K562 (cell line): ENCODE data around the gene CLPSL2. TPM values are rescaled to one million over a fixed set of nuclear protein-coding genes. Genes with fewer than 3 reads are reported as not detected.

Experiments
- ATF3 ChIP-seq, 2 experiments: fragments of 450-650 bp in 1 of 2; sonication (generic) in 1 of 2; formaldehyde crosslinking in 1 of 2; IDR thresholded peaks in 1 of 2; conservative IDR thresholded peaks in 1 of 2; 2 replicates each; pipeline versions ENCODE4 v1.6.1 to v1.8.1; 2016 to 2023; ENCODE audit warnings: mild to moderate bottlenecking in 2 of 2, moderate library complexity in 2 of 2, inconsistent platforms in 1 of 2, missing genetic modification reagents in 1 of 2
- PCBP1 ChIP-seq: fragments of 200-400 bp; formaldehyde crosslinking; IDR thresholded peaks from 2 replicates; pipeline ENCODE4 v1.6.1; 2018; ENCODE audit warnings: mild to moderate bottlenecking, low read depth, low read length; ENCODE audit not compliant: poor library complexity, severe bottlenecking
- POLR2B ChIP-seq: fragments of 450-650 bp; IDR thresholded peaks from 2 replicates; pipeline ENCODE4 v1.6.1; 2018; ENCODE audit warnings: low read depth; ENCODE audit not compliant: partially characterized antibody
- SMAD4 ChIP-seq: fragments of 250-450 bp; sonication (Bioruptor Pico); conservative IDR thresholded peaks from 2 replicates; pipeline ENCODE4 v1.8.0; 2021; ENCODE audit warnings: inconsistent platforms, mild to moderate bottlenecking, moderate library complexity
- ZEB2 ChIP-seq: fragments of 450-650 bp; IDR thresholded peaks from 2 replicates; pipeline ENCODE4 v1.6.1; 2016
- ZNF124 ChIP-seq: sonication (generic); formaldehyde crosslinking; IDR thresholded peaks from 2 replicates; pipeline ENCODE4 v1.8.1; 2022; ENCODE audit warnings: missing genetic modification reagents
- ZNF174 ChIP-seq: fragments of 250-450 bp; sonication (Bioruptor Pico); IDR thresholded peaks from 2 replicates; pipeline ENCODE4 v1.4.0; 2020; ENCODE audit warnings: mild to moderate bottlenecking
- ZNF175 ChIP-seq: fragments of 200-800 bp; sonication (Bioruptor generic); IDR thresholded peaks from 2 replicates; pipeline ENCODE4 v1.6.1; 2016; ENCODE audit warnings: low read depth, mild to moderate bottlenecking, missing genetic modification characterization, missing compliant biosample characterization
- polyA plus RNA-seq, 8 experiments: library from polyadenylated mRNA; depleted of rRNA in 4 of 8; stranded (reverse) in 5 of 8; unstranded in 3 of 8; fragments of >200 nt; fragmentation: Nextera tagmentation in 2 of 8; fragmentation: Illumina TruSeq in 1 of 8; extraction: Ambion mirVana in 2 of 8; extraction: Trizol in 1 of 8; gene quantifications; 2 replicates each; pipeline versions ENCODE4 v1.2.1 to v1.2.3, GENCODE V29; 2011 to 2014; ENCODE audit warnings: inconsistent platforms in 1 of 8, missing spikeins in 1 of 8
- total RNA-seq, 7 experiments: library from RNA; depleted of rRNA in 6 of 7; stranded (reverse); fragments of >200 nt in 6 of 7; fragmentation: Illumina TruSeq in 2 of 7; extraction: Trizol in 2 of 7; gene quantifications; 2 replicates each; pipeline versions ENCODE4 v1.2.1 to v1.2.3, GENCODE V29; 2011 to 2021; ENCODE audit warnings: low replicate concordance in 1 of 7
- TF ChIP-seq, protein P1 (sequence below): fragments of 450-650 bp; IDR thresholded peaks from 2 replicates; pipeline ENCODE4 v1.6.1; 2016; ENCODE audit warnings: mild to moderate bottlenecking, moderate library complexity
- TF ChIP-seq, protein P2 (sequence below): fragments of 250-450 bp; sonication (Bioruptor Pico); IDR thresholded peaks from 2 replicates; pipeline ENCODE4 v1.5.0; 2021; ENCODE audit warnings: mild to moderate bottlenecking, moderate library complexity

CLPSL2 gene
- total and polyA plus RNA-seq, 9 of the 15 experiments (the other 6 are each of a cell fraction or from before 2014, with no cell fraction given) = not detected

DNA sequence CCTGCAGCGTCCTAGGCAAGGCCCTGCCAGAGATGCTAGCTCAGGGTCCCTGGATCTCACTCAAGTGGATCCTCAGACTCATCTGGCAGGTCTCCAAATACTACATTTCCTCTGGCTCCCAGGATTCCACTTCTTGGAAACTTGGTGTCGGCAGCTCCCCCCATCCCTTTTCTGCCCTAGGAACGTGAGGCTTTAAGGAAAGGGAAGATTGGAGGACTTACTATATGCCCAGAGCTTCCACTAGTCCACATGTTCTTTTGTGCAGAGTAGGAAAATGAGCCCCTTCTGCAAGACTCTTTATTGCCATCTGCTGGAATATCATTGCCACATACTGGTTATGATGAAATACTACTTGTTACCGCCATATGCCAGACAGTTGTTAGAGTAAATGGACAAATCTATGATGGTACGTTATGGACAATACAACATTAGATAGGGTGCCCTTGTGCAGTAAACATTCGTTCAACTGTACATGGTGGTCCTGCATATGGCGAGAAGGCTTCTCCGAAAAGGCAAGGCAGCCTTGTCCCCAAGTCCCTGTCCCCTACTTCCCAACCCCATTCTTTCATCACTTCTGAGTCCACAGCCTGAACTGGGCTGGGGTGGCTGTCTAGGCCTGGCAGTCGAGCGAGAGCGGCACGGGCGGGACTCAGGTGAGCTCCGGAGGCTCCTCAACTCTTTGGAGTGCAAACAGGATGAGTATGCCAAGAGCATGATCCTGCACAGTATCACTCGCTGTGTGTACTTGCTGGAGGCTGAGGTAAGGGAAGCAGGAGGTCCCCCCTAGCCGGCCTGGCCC is 38.8 kb upstream of the CLPSL2 start (continued):
- TF ChIP-seq, protein P1, sequence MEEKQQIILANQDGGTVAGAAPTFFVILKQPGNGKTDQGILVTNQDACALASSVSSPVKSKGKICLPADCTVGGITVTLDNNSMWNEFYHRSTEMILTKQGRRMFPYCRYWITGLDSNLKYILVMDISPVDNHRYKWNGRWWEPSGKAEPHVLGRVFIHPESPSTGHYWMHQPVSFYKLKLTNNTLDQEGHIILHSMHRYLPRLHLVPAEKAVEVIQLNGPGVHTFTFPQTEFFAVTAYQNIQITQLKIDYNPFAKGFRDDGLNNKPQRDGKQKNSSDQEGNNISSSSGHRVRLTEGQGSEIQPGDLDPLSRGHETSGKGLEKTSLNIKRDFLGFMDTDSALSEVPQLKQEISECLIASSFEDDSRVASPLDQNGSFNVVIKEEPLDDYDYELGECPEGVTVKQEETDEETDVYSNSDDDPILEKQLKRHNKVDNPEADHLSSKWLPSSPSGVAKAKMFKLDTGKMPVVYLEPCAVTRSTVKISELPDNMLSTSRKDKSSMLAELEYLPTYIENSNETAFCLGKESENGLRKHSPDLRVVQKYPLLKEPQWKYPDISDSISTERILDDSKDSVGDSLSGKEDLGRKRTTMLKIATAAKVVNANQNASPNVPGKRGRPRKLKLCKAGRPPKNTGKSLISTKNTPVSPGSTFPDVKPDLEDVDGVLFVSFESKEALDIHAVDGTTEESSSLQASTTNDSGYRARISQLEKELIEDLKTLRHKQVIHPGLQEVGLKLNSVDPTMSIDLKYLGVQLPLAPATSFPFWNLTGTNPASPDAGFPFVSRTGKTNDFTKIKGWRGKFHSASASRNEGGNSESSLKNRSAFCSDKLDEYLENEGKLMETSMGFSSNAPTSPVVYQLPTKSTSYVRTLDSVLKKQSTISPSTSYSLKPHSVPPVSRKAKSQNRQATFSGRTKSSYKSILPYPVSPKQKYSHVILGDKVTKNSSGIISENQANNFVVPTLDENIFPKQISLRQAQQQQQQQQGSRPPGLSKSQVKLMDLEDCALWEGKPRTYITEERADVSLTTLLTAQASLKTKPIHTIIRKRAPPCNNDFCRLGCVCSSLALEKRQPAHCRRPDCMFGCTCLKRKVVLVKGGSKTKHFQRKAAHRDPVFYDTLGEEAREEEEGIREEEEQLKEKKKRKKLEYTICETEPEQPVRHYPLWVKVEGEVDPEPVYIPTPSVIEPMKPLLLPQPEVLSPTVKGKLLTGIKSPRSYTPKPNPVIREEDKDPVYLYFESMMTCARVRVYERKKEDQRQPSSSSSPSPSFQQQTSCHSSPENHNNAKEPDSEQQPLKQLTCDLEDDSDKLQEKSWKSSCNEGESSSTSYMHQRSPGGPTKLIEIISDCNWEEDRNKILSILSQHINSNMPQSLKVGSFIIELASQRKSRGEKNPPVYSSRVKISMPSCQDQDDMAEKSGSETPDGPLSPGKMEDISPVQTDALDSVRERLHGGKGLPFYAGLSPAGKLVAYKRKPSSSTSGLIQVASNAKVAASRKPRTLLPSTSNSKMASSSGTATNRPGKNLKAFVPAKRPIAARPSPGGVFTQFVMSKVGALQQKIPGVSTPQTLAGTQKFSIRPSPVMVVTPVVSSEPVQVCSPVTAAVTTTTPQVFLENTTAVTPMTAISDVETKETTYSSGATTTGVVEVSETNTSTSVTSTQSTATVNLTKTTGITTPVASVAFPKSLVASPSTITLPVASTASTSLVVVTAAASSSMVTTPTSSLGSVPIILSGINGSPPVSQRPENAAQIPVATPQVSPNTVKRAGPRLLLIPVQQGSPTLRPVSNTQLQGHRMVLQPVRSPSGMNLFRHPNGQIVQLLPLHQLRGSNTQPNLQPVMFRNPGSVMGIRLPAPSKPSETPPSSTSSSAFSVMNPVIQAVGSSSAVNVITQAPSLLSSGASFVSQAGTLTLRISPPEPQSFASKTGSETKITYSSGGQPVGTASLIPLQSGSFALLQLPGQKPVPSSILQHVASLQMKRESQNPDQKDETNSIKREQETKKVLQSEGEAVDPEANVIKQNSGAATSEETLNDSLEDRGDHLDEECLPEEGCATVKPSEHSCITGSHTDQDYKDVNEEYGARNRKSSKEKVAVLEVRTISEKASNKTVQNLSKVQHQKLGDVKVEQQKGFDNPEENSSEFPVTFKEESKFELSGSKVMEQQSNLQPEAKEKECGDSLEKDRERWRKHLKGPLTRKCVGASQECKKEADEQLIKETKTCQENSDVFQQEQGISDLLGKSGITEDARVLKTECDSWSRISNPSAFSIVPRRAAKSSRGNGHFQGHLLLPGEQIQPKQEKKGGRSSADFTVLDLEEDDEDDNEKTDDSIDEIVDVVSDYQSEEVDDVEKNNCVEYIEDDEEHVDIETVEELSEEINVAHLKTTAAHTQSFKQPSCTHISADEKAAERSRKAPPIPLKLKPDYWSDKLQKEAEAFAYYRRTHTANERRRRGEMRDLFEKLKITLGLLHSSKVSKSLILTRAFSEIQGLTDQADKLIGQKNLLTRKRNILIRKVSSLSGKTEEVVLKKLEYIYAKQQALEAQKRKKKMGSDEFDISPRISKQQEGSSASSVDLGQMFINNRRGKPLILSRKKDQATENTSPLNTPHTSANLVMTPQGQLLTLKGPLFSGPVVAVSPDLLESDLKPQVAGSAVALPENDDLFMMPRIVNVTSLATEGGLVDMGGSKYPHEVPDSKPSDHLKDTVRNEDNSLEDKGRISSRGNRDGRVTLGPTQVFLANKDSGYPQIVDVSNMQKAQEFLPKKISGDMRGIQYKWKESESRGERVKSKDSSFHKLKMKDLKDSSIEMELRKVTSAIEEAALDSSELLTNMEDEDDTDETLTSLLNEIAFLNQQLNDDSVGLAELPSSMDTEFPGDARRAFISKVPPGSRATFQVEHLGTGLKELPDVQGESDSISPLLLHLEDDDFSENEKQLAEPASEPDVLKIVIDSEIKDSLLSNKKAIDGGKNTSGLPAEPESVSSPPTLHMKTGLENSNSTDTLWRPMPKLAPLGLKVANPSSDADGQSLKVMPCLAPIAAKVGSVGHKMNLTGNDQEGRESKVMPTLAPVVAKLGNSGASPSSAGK = no peak; the same call in 1 of the 2 replicates
- TF ChIP-seq ZEB2 (no peak), ZNF174 (CRISPR knock-in tag) (no peak), SMAD4 (0 out of 2 replicates have a peak, but pooled peaks have one; percentile 41), ZNF124 (no peak), ZNF175 (CRISPR knock-in tag) (no peak), POLR2B (no peak), ATF3 (IDR thresholded peaks at IDR 0.05) (peak; percentile 96), ATF3 (CRISPR knock-in tag; conservative IDR thresholded peaks at IDR 0.05) (peak; percentile 78), PCBP1 (no peak)
- TF ChIP-seq, protein P2, sequence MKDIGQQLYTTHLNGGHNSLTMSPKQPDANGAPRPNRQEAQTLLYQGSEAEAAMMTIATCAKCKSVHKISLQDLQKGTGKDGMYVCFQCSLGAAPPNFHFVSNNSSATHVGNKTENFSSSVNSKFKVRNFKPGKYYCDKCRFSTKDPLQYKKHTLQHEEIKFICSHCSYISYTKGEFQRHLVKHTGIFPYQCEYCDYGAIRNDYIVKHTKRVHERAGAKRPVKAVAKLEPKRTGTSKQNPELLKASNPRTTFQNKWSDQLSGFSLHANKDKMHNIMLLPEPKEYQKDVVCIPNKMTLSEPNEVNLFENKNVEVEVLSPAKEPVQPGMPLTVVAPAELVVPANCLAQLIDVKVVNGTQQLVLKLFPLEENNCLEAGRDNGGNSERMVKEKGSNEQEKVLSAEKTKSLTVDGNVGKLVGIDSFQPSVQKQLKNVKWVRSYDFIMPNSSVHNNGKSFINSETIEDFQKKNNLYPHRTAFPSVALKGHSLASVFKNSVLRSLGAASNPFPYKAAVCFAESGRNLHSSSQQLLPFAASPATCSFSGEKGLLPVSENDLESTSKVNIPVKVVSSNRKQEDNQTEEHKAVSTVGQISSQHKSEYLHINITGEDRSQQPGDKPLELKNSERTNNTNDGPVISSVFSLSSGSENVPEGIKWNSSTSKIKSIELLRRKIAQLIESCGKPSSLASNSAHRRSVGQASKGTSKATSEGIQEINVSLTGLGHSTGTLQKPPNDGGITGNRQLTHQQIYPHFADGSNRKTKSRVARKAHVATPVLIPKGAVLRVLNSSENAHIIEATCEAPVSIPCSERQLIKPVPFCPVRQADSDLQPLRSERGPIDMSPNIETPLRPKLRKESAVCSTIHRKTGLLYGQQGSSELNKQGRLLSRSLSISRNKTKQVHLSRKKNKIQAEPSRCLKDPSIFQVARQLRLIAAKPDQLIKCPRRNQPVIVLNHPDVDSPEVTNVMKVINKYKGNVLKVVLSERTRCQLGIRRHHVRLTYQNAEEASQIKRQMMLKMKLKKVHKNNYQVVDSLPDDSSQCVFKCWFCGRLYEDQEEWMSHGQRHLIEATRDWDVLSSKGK (CRISPR knock-in tag) = no peak
